Mesenchymal stem cell (in vitro differentiated cells and primary cell): ENCODE results near the gene RNH1.
A peak's percentile ranks its signal among the peaks of the same experiment; 100 is the strongest.

Source experiments
- DNase-seq: peaks from one replicate; pipeline ENCODE4 v3.0.0-alpha.2; 2013
- H2AFZ ChIP-seq: one replicate; pipeline ENCODE4 v1.6.1; 2013; ENCODE audit warnings: low read depth, mild to moderate bottlenecking, control low read depth, inconsistent platforms, low read length, moderate library complexity
- H2AK5ac ChIP-seq: 2 replicates; pipeline ENCODE4 v1.6.1; 2013; ENCODE audit warnings: low read length, moderate library complexity, mild to moderate bottlenecking, inconsistent platforms; ENCODE audit not compliant: severe bottlenecking
- H2BK120ac ChIP-seq: one replicate; pipeline ENCODE4 v1.6.1; 2013; ENCODE audit warnings: low read depth, mild to moderate bottlenecking, inconsistent platforms, low read length, moderate library complexity
- H2BK12ac ChIP-seq, 2 experiments: one replicate each; pipeline ENCODE4 v1.6.1; 2013; ENCODE audit warnings: inconsistent platforms in 2 of 2, low read length in 2 of 2, mild to moderate bottlenecking in 2 of 2, moderate library complexity in 2 of 2, control low read depth in 1 of 2
- H2BK15ac ChIP-seq: one replicate; pipeline ENCODE4 v1.6.1; 2013; ENCODE audit warnings: mild to moderate bottlenecking, low read depth, inconsistent platforms; ENCODE audit not compliant: poor library complexity, severe bottlenecking
- H2BK5ac ChIP-seq: 2 replicates; pipeline ENCODE4 v1.6.1; 2013; ENCODE audit warnings: low read depth, mild to moderate bottlenecking, low read length, control low read depth, inconsistent platforms; ENCODE audit not compliant: poor library complexity, severe bottlenecking
- H3K14ac ChIP-seq, 2 experiments: one replicate each; pipeline ENCODE4 v1.6.1; 2013; ENCODE audit warnings: inconsistent platforms in 2 of 2, low read length in 2 of 2, control low read depth in 1 of 2, mild to moderate bottlenecking in 1 of 2, moderate library complexity in 1 of 2
- H3K18ac ChIP-seq, 2 experiments: one replicate each; pipeline ENCODE4 v1.6.1; 2013; ENCODE audit warnings: inconsistent platforms in 2 of 2, low read length in 2 of 2, control low read depth in 1 of 2, low read depth in 1 of 2, mild to moderate bottlenecking in 1 of 2
- H3K23ac ChIP-seq, 2 experiments: one replicate each; pipeline ENCODE4 v1.6.1; 2013; ENCODE audit warnings: inconsistent platforms in 2 of 2, low read length in 2 of 2, mild to moderate bottlenecking in 2 of 2, moderate library complexity in 2 of 2, control low read depth in 1 of 2
- H3K27ac ChIP-seq: 2 replicates; pipeline ENCODE4 v1.5.1; 2013; ENCODE audit warnings: mild to moderate bottlenecking, moderate library complexity, low read length, control low read depth, inconsistent platforms; ENCODE audit not compliant: poor library complexity, severe bottlenecking
- H3K27me3 ChIP-seq, 2 experiments: 2 replicates each; pipeline versions ENCODE4 v1.6.1 to v1.7.0; 2013; ENCODE audit warnings: low read length in 2 of 2, mild to moderate bottlenecking in 2 of 2, moderate library complexity in 2 of 2, control low read depth in 1 of 2, inconsistent platforms in 1 of 2; ENCODE audit not compliant: control insufficient read depth in 1 of 2, insufficient read depth in 1 of 2
- H3K36me3 ChIP-seq, 2 experiments: 2 replicates each; pipeline versions ENCODE4 v1.6.1 to v1.7.0; 2013; ENCODE audit warnings: low read length in 2 of 2, control low read depth in 1 of 2, inconsistent platforms in 1 of 2, low read depth in 1 of 2, mild to moderate bottlenecking in 1 of 2; ENCODE audit not compliant: insufficient read depth in 2 of 2, control insufficient read depth in 1 of 2
- H3K4ac ChIP-seq, 2 experiments: one replicate each; pipeline ENCODE4 v1.6.1; 2013; ENCODE audit warnings: inconsistent platforms in 2 of 2, low read length in 2 of 2, mild to moderate bottlenecking in 2 of 2, moderate library complexity in 2 of 2, control low read depth in 1 of 2, low read depth in 1 of 2
- H3K4me1 ChIP-seq: 2 replicates; pipeline ENCODE4 v1.6.1; 2013; ENCODE audit warnings: low read depth, low read length, control low read depth; ENCODE audit not compliant: control insufficient read depth, insufficient read depth
- H3K4me2 ChIP-seq: 2 replicates; pipeline ENCODE4 v1.6.1; 2013; ENCODE audit warnings: low read length, mild to moderate bottlenecking, inconsistent platforms; ENCODE audit not compliant: poor library complexity, severe bottlenecking
- H3K4me3 ChIP-seq, 2 experiments: 2 replicates each; pipeline versions ENCODE4 v1.5.1 to v1.7.0; 2013; ENCODE audit warnings: low read length in 2 of 2, mild to moderate bottlenecking in 2 of 2, control low read depth in 1 of 2, low read depth in 1 of 2; ENCODE audit not compliant: insufficient read depth in 1 of 2
- H3K79me1 ChIP-seq: replicated peaks from 2 replicates; pipeline ENCODE4 v1.6.1; 2013; ENCODE audit warnings: mild to moderate bottlenecking, control low read depth, low read length, inconsistent platforms; ENCODE audit not compliant: poor library complexity, severe bottlenecking
- H3K9ac ChIP-seq: 2 replicates; pipeline ENCODE4 v1.7.0; 2013; ENCODE audit warnings: mild to moderate bottlenecking, low read length, moderate library complexity
- H3K9me3 ChIP-seq: 2 replicates; pipeline ENCODE4 v1.7.0; 2013; ENCODE audit warnings: mild to moderate bottlenecking, low read length; ENCODE audit not compliant: control insufficient read depth
- H4K8ac ChIP-seq: one replicate; pipeline ENCODE4 v1.6.1; 2013; ENCODE audit warnings: inconsistent platforms, mild to moderate bottlenecking, low read length, moderate library complexity
- H4K91ac ChIP-seq: one replicate; pipeline ENCODE4 v1.6.1; 2013; ENCODE audit warnings: mild to moderate bottlenecking, low read length, inconsistent platforms
- WGBS: methylation state at CpG from one replicate; pipeline ENCODE4 v1.1.7; 2013; ENCODE audit warnings: mixed read lengths; 5-methylcytosine and 5-hydroxymethylcytosine counted together

Gene RNH1

DNA sequence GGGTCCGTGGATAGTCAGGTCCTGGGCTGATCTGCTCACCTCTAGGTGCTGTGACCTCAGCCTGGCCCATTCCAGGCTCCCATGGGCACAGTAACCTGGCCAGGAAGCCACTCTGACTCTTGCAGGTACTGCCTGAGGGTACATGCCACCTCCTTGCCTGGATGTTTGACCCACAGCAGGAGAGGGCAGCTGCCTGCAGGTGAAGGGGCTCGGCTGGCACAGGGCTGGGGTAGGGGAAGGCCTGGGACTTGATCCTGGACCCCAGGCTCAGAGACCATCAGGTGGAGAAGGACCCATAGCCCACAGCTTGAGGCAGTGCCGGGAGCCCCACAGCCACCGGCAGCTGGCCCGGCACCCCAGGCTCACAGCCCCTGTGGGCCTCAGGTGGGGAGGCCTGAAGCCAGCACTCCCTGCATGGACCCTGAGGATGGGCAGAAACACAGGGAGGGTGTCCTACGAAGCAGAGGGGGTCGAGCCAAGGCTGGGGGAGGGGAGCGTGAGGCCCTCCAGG is 33.0 kb upstream of the RNH1 start:
- no peak overlapping the region for H2AFZ ChIP-seq
- no peak overlapping the region for H2BK12ac ChIP-seq
- no peak for DNase-seq
- H2BK15ac ChIP-seq, result no peak overlapping the region
- H3K4ac ChIP-seq, result no peak overlapping the region
- H2AK5ac ChIP-seq, result no peak overlapping the region
- no peaks in the 10 kb centered on the region for H3K79me1 ChIP-seq
- no peak overlapping the region for H2BK5ac ChIP-seq
- H3K4me2 ChIP-seq, result no peak overlapping the region
- no peaks in the 10 kb centered on the region for H3K36me3 ChIP-seq
- H4K91ac ChIP-seq, result no peak overlapping the region
- H3K27ac ChIP-seq, result no peak overlapping the region
- peaks cover 20% of the 10 kb centered on the region for H3K4me1 ChIP-seq
- H2BK120ac ChIP-seq, result no peak overlapping the region
- H3K14ac ChIP-seq, result no peak overlapping the region
- 83% methylated on average over 8 of the region's 8 CpGs for WGBS
- peaks cover 0 to 20% of the 10 kb centered on the region in 2 experiments for H3K27me3 ChIP-seq
- no peak overlapping the region for H3K4me3 ChIP-seq
- no peak overlapping the region for H3K23ac ChIP-seq
- H3K9ac ChIP-seq, result no peak overlapping the region
- no peaks in the 10 kb centered on the region for H3K9me3 ChIP-seq
- H4K8ac ChIP-seq, result no peak overlapping the region
- H3K18ac ChIP-seq, result no peak overlapping the region

DNA sequence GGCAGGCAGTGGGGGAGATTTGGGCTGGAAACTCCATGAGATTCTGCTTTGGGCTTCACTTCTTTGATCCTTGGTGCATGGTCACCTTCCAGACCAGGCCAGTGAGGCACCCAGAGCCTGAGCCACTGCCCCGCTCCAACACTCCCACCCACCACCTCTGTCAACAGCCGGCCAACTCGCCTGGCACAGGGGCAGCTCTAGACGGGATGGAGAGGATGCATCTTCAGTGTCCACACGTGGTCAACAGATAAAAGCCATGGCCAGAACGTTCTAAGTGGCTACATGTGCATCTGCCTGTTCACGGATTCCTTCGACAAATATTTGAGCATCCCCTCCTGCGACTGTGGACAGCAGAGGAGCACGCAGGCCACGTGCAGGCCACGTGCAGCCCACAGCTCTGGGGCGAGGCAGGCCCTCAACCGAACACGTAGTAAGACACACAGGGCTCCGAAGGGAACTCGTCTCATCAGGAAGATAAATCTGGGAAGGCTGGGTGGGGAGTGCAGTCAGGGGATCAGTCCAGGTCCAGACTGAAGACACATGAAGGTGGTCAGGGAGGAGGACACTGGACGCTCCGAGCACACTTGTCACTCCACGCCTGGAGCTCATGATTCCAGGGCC is 31.5 kb upstream of the RNH1 start:
- Histone ChIP-seq H2BK5ac (no peak overlapping the region), H2BK120ac (no peak overlapping the region), H3K4me2 (no peak overlapping the region), H4K91ac (peak overlapping the region; percentile 93), H3K4me1 (peaks cover 31% of the 10 kb centered on the region), H3K9ac (no peak overlapping the region), H2AFZ (no peak overlapping the region), H3K23ac (no peak overlapping the region), H3K27ac (no peak overlapping the region), H3K18ac (no peak overlapping the region), H2BK12ac (no peak overlapping the region), H2BK15ac (no peak overlapping the region), H4K8ac (no peak overlapping the region), H3K27me3 (peaks cover 0 to 17% of the 10 kb centered on the region in 2 experiments), H3K4me3 (no peak overlapping the region), H2AK5ac (no peak overlapping the region), H3K79me1 (peaks cover 4% of the 10 kb centered on the region), H3K14ac (no peak overlapping the region), H3K4ac (no peak overlapping the region), H3K9me3 (no peaks in the 10 kb centered on the region), H3K36me3 (peaks cover 4 to 5% of the 10 kb centered on the region in 2 experiments)
- 93% methylated on average over 19 of the region's 20 CpGs for WGBS
- DNase-seq, result no peak

DNA sequence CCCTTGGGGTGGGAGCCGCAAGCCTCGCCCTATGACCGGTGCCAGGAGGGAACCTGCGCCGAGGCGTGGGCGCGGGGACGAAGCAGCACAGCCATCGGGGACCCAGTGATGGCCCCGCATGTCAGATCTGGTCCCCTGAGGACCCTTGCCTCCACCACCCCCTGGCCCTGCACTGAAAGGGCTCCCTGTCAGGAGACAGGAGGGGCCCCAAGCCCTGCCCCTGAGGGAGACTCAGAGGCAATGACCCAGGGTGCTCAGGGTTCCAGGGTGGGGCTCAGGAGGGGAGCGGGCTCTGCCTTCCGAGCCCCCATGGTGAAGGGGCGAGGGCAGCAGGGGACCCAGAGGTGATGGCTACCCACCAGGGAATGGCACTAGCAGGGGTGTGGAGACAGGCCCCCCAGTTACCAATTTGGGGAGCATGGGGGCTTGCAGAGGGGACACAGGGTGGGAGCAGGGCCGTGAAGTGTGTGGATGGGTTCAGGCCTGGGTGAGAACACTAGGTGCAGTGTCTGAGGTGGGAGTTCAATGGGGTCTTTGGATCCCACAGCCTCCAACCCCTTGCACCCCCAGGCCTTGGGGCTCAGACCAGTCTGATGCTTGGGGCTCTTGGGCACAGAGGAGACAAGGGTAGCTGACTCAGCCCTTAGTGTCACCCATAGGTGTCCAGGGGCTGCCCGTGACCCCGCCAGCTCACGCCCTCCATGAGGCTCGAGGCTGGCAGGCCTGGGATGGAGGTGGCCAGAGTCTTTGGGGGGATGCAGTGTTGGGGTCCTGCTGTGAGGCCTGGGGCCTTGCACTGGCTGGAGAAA is 30.8 kb upstream of the RNH1 start:
- Histone ChIP-seq H3K18ac (peak overlapping the region; percentile 41 to 60), H4K91ac (peak overlapping the region; percentile 93), H2BK12ac (peak overlapping the region; percentile 26 to 63), H2BK120ac (peak overlapping the region; percentile 78), H3K23ac (peak overlapping the region in 1 of 2 experiments; percentile 0), H3K4me1 (peaks cover 32% of the 10 kb centered on the region), H3K14ac (no peak overlapping the region), H2BK15ac (peak overlapping the region; percentile 91), H3K27me3 (peaks cover 0 to 17% of the 10 kb centered on the region in 2 experiments), H4K8ac (peak overlapping the region; percentile 90), H2AK5ac (no peak overlapping the region), H2BK5ac (no peak overlapping the region), H3K36me3 (peaks cover 8 to 12% of the 10 kb centered on the region in 2 experiments), H3K9ac (peak overlapping the region; percentile 57), H3K9me3 (no peaks in the 10 kb centered on the region), H3K27ac (no peak overlapping the region), H3K4me3 (peak overlapping the region in 1 of 2 experiments; percentile 77), H3K4ac (peak overlapping the region; percentile 73 to 75), H3K4me2 (peak overlapping the region; percentile 23), H2AFZ (no peak overlapping the region), H3K79me1 (peaks cover 4% of the 10 kb centered on the region)
- no peak for DNase-seq
- 62% methylated on average over 18 of the region's 19 CpGs for WGBS
